ENCODE data around the gene SGCA. TPM values are rescaled to one million over a fixed set of nuclear protein-coding genes. Genes with fewer than 3 reads are reported as not detected.

Gene SGCA
- total and polyA plus RNA-seq, 9 of the 15 experiments (the other 6 are each of a cell fraction or from before 2014, with no cell fraction given) = not detected

DNA sequence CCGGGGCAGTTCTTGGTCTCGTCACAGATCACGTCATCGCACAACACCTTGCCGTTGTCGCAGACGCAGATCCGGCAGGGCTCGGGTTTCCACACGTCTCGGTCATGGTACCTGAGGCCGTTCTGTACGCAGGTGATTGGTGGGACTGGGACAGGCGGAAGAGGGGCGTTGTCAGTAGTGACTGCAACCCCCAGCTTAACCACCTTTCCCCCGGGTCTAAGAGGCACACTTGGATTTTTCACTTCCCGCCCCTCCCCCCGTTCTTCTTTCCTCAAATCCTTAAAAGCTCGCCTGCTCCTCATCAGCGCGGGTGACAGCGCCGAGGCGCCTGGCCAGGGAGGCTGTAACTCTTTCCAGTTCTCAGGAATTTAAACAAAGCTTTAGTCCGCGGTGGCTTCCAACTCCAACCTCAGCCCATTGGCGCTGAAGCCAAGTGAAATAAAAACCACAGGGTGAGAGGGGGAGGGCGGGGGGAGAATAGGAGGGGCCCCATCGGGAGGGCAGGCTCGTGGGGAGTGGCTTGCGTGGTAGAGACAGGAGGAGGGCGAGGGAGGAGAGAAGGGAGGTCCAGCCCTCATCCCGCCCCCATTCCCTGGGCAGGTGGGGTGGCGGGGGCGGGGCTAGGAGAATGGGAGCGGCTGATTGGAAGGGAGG lies 34.1 kb downstream of the SGCA start (continued):
- TF ChIP-seq, protein P1, sequence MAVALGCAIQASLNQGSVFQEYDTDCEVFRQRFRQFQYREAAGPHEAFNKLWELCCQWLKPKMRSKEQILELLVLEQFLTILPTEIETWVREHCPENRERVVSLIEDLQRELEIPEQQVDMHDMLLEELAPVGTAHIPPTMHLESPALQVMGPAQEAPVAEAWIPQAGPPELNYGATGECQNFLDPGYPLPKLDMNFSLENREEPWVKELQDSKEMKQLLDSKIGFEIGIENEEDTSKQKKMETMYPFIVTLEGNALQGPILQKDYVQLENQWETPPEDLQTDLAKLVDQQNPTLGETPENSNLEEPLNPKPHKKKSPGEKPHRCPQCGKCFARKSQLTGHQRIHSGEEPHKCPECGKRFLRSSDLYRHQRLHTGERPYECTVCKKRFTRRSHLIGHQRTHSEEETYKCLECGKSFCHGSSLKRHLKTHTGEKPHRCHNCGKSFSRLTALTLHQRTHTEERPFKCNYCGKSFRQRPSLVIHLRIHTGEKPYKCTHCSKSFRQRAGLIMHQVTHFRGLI (CRISPR knock-in tag; IDR thresholded peaks at IDR 0.05) = no peak
- no peak for TF ChIP-seq CAMTA2 (CRISPR knock-in tag; conservative IDR thresholded peaks at IDR 0.05)
- TF ChIP-seq GABPB1 (CRISPR knock-in tag; IDR thresholded peaks at IDR 0.05) = no peak

DNA sequence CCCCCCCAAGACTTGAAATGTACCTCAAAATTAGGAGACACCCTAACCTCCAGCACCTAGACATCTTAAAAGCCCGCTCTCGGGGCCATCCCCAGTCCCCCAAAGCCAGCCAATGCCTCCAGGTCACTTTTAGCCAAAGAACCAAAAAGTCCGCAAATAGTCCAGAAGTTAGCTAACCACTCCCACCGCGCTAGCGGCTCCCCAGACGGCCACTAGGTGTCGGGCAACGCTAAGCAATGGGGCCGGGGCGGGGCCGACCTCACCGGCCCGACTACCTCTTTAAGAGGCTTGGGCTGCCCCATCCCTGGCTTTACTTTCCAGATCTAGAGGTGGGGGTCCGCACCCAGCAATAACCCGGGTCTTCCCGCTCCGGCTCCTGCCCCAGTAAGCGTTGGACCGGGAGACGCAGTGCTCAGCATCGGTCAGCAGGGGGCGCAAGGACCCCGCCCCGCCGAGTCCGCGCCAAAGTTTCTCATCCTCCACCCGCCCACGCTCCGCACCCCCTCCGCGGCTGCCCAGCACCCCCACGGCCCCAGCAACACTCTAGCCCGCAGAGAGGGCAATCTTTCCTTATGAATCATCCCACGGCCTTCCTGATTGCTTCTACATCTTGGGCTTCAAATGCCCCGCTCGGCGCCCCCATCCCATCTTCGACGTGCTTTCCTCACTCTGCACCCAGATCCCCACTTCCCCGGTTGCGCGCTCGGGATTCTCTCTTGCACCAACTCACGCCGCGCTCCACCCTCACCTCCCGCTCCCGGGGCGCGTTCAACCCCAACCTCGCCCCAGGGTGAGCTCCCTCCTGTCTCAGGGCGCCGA lies 34.9 kb downstream of the SGCA start:
- no peaks in the 10 kb centered on the region for H3K9me3 ChIP-seq (replicated peaks; ENCODE audit: control insufficient read depth, insufficient read depth, low read depth, low read length)
- H3K79me2 ChIP-seq (ENCODE audit: control insufficient read depth, insufficient read depth, low read length) = no peaks in the 10 kb centered on the region
- in situ Hi-C loops (cut with MboI) = no loop called here
- 6% methylated on average over 43 of the region's 55 CpGs for WGBS (ENCODE audit: insufficient coverage, low coverage, missing lambda C conversion rate)
- FAIRE-seq (peak; percentile 89), ATAC-seq (peak; percentile 94), DNase-seq (ENCODE audit: extremely low read depth in 1 of 4, low spot score in 3 of 4) (peak; percentile 82 to 88 (median 85))
- H3K27ac ChIP-seq (ENCODE audit: extremely low read depth, low read depth, low read length) = no peak overlapping the region; the same call in 2 of the 3 replicates
- H3K9me1 ChIP-seq (ENCODE audit: control insufficient read depth, insufficient read depth, low read length) = no peaks in the 10 kb centered on the region
- no TSS peak for BruUV-seq (replicated peaks)
- H3K4me2 ChIP-seq (ENCODE audit: insufficient read depth, low read length) = peak overlapping the region; percentile 83
- 0 out of 2 replicates have a peak, but pooled peaks cover 2% of the 10 kb centered on the region for H4K20me1 ChIP-seq (replicated peaks; ENCODE audit: control insufficient read depth, insufficient read depth, low read length)
- H3K4me1 ChIP-seq (replicated peaks in 1 of 2; ENCODE audit: control insufficient read depth in 2 of 2, insufficient read depth in 2 of 2, low read length in 2 of 2) = peaks cover 11 to 28% of the 10 kb centered on the region in 2 experiments
- H3K4me3 ChIP-seq = peak overlapping the region; percentile 41
- H3K36me3 ChIP-seq (ENCODE audit: control insufficient read depth, insufficient read depth, low read length) = no peaks in the 10 kb centered on the region
- intact Hi-C loops (cut with micrococcal nuclease) = loop anchor here (1.0 kb wide), 2 partner anchors 70 to 97 kb away; no protein-coding TSS in a partner anchor
- peaks cover 6 to 33% of the 10 kb centered on the region in 2 experiments; a peak in 4 of 5 replicates for H3K27me3 ChIP-seq (ENCODE audit: control insufficient read depth in 2 of 2, insufficient read depth in 2 of 2, low read length in 2 of 2)
- peak overlapping the region; percentile 48 to 87; a peak in 3 of 4 replicates for H3K9ac ChIP-seq (ENCODE audit: insufficient read depth in 1 of 2, low read depth in 2 of 2, low read length in 2 of 2)
- peak overlapping the region; percentile 90 for H2AFZ ChIP-seq (ENCODE audit: low read depth, low read length)
- ChIA-PET POLR2A (interaction anchor here (0.5 to 1.2 kb wide), 8 partner anchors 9 to 934 kb away, joined by 3 to 5 read pairs (median 4); partner anchors contain the start of gene SGCA), CTCF (ENCODE audit: low intra/inter-chr PET ratio) (interaction anchor here (0.6 to 5.1 kb wide), 17 partner anchors 8 to 968 kb away, joined by 3 to 147 read pairs (median 4); partner anchors contain the start of genes RSAD1 and TMEM92)
- TF ChIP-seq, protein P2, sequence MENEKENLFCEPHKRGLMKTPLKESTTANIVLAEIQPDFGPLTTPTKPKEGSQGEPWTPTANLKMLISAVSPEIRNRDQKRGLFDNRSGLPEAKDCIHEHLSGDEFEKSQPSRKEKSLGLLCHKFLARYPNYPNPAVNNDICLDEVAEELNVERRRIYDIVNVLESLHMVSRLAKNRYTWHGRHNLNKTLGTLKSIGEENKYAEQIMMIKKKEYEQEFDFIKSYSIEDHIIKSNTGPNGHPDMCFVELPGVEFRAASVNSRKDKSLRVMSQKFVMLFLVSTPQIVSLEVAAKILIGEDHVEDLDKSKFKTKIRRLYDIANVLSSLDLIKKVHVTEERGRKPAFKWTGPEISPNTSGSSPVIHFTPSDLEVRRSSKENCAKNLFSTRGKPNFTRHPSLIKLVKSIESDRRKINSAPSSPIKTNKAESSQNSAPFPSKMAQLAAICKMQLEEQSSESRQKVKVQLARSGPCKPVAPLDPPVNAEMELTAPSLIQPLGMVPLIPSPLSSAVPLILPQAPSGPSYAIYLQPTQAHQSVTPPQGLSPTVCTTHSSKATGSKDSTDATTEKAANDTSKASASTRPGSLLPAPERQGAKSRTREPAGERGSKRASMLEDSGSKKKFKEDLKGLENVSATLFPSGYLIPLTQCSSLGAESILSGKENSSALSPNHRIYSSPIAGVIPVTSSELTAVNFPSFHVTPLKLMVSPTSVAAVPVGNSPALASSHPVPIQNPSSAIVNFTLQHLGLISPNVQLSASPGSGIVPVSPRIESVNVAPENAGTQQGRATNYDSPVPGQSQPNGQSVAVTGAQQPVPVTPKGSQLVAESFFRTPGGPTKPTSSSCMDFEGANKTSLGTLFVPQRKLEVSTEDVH (IDR thresholded peaks at IDR 0.05; ENCODE audit: low read depth, partially characterized antibody) = peak; percentile 73
- peak in 1 of 2 experiments; percentile 22; a peak in 1 of 4 replicates for TF ChIP-seq TBL1XR1 (IDR thresholded peaks at IDR 0.05; ENCODE audit: low read length in 2 of 2)
- TF ChIP-seq RCOR1 (IDR thresholded peaks at IDR 0.05; ENCODE audit: borderline replicate concordance in 1 of 2, low read depth in 2 of 2, low read length in 2 of 2) = 0 out of 4 replicates have a peak, but pooled peaks of 1 of the 2 experiments have one; percentile 14
- TF ChIP-seq CTBP1 (IDR thresholded peaks at IDR 0.05; ENCODE audit: borderline replicate concordance) = peak; percentile 75
- 0 out of 2 replicates have a peak, but pooled peaks have one; percentile 15 for TF ChIP-seq SOX6 (IDR thresholded peaks at IDR 0.05)
- no peak for TF ChIP-seq EP400 (IDR thresholded peaks at IDR 0.05)
- TF ChIP-seq CXXC5 (CRISPR knock-in tag; IDR thresholded peaks at IDR 0.05) = 0 out of 2 replicates have a peak, but pooled peaks have one; percentile 60
- peak; percentile 63; the same call in 1 of the 2 replicates for TF ChIP-seq ZNF263 (CRISPR knock-in tag; IDR thresholded peaks at IDR 0.05; ENCODE audit: borderline replicate concordance)
- TF ChIP-seq ARID2 (IDR thresholded peaks at IDR 0.05) = peak; percentile 97
- TF ChIP-seq CC2D1A (IDR thresholded peaks at IDR 0.05) = peak; percentile 97
- peak; percentile 31; the same call in 1 of the 2 replicates for TF ChIP-seq BHLHE40 (IDR thresholded peaks at IDR 0.05; ENCODE audit: low read length)
- TF ChIP-seq NBN (IDR thresholded peaks at IDR 0.05; ENCODE audit: low read depth) = 0 out of 2 replicates have a peak, but pooled peaks have one; percentile 38
